K562 (cell line): ENCODE data around the gene PIK3C2G. TPM values are rescaled to one million over a fixed set of nuclear protein-coding genes. Genes with fewer than 3 reads are reported as not detected.

ENCODE experiments used
- ATAC-seq: fragments of 200-7000 bp; cut with Tn5 transposase; 3 replicates; pipeline ENCODE4 v1.9.1; 2020; ENCODE audit warnings: moderate library complexity
- BruUV-seq: library from RNA; stranded (reverse); fragments of 400-500 nt; replicated peaks from 2 replicates; lab custom pipeline; 2021; lab: Mats Ljungman, UMichigan
- CTCF ChIA-PET: fragments of 300-600 bp; formaldehyde crosslinking; extraction: SDS; loops from one replicate; lab custom pipeline; 2021; ENCODE audit warnings: low intra/inter-chr PET ratio; lab: Yijun Ruan, JAX
- POLR2A ChIA-PET: fragments of 300-600, 350-650 bp; sonication (Branson Sonifier 250); formaldehyde crosslinking; extraction: SDS; loops from one replicate; lab custom pipeline; 2021; ENCODE audit warnings: antibody characterized with exemption, inconsistent platforms; lab: Yijun Ruan, JAX
- DNase-seq, 4 experiments: peaks; one replicate each; pipeline versions ENCODE4 v3.0.0 to v3.0.0-alpha.2; 2011 to 2018; ENCODE audit warnings: low spot score in 3 of 4, mixed read lengths in 3 of 4; ENCODE audit errors: extremely low read depth in 1 of 4
- FAIRE-seq: peaks from 2 replicates; lab custom pipeline; 2011; peaks lifted over from hg19 to GRCh38; lab: Jason Lieb, UNC
- H2AFZ ChIP-seq: 2 replicates; pipeline ENCODE4 v1.6.0; 2011; ENCODE audit warnings: low read depth, low read length, control low read depth, inconsistent platforms
- H3K27ac ChIP-seq: fragments of 200-600 bp; 3 replicates; pipeline ENCODE4 v1.8.0; 2011; ENCODE audit warnings: low read depth, mild to moderate bottlenecking, control low read depth, inconsistent platforms, low read length, moderate library complexity, mixed read lengths; ENCODE audit errors: extremely low read depth
- H3K27me3 ChIP-seq, 2 experiments: fragments of 300-600 bp in 1 of 2; 2 replicates in 1 of 2; 3 replicates in 1 of 2; pipeline versions ENCODE4 v1.6.0 to v1.8.0; 2011; ENCODE audit warnings: inconsistent platforms in 2 of 2, low read length in 2 of 2, mild to moderate bottlenecking in 1 of 2, mixed read lengths in 1 of 2, moderate library complexity in 1 of 2; ENCODE audit not compliant: control insufficient read depth in 2 of 2, insufficient read depth in 2 of 2
- H3K36me3 ChIP-seq: fragments of 300-600 bp; 3 replicates; pipeline ENCODE4 v1.8.0; 2011; ENCODE audit warnings: mild to moderate bottlenecking, low read length, inconsistent platforms; ENCODE audit not compliant: control insufficient read depth, insufficient read depth
- H3K4me1 ChIP-seq, 2 experiments: fragments of 200-600 bp in 1 of 2; replicated peaks in 1 of 2; 2 replicates in 1 of 2; 3 replicates in 1 of 2; pipeline versions ENCODE4 v1.5.1 to v1.8.0; 2011; ENCODE audit warnings: inconsistent platforms in 2 of 2, low read length in 2 of 2, mild to moderate bottlenecking in 1 of 2, mixed read lengths in 1 of 2, moderate library complexity in 1 of 2; ENCODE audit not compliant: control insufficient read depth in 2 of 2, insufficient read depth in 2 of 2
- H3K4me2 ChIP-seq: 2 replicates; pipeline ENCODE4 v1.6.1; 2011; ENCODE audit warnings: low read length, control low read depth, inconsistent platforms, mixed read lengths; ENCODE audit not compliant: insufficient read depth
- H3K4me3 ChIP-seq: fragments of 200-600 bp; sonication (generic), shearing (Covaris generic); 2 replicates; pipeline ENCODE4 v1.5.1; 2016; ENCODE audit warnings: control low read depth, inconsistent platforms
- H3K79me2 ChIP-seq: fragments of 200-600 bp; 3 replicates; pipeline ENCODE4 v1.8.0; 2011; ENCODE audit warnings: low read length, inconsistent platforms; ENCODE audit not compliant: control insufficient read depth, insufficient read depth
- H3K9ac ChIP-seq, 2 experiments: 2 replicates each; pipeline versions ENCODE4 v1.6.0 to v1.6.1; 2011; ENCODE audit warnings: low read depth in 2 of 2, low read length in 2 of 2, control low read depth in 1 of 2, inconsistent platforms in 1 of 2, mild to moderate bottlenecking in 1 of 2, mixed read lengths in 1 of 2; ENCODE audit not compliant: insufficient read depth in 1 of 2
- H3K9me1 ChIP-seq: one replicate; pipeline ENCODE4 v1.6.0; 2011; ENCODE audit warnings: inconsistent platforms, mild to moderate bottlenecking, low read length, moderate library complexity; ENCODE audit not compliant: control insufficient read depth, insufficient read depth
- H3K9me3 ChIP-seq: replicated peaks from 2 replicates; pipeline ENCODE4 v1.5.1; 2011; ENCODE audit warnings: low read depth, low read length, inconsistent platforms; ENCODE audit not compliant: control insufficient read depth, insufficient read depth
- H4K20me1 ChIP-seq: replicated peaks from 2 replicates; pipeline ENCODE4 v1.6.1; 2011; ENCODE audit warnings: low read length, inconsistent platforms, mixed read lengths; ENCODE audit not compliant: control insufficient read depth, insufficient read depth
- TAF7 ChIP-seq: fragments of 450-650 bp; IDR thresholded peaks from 2 replicates; pipeline ENCODE4 v1.6.1; 2016; ENCODE audit warnings: missing genetic modification characterization, missing compliant biosample characterization
- TFE3 ChIP-seq: fragments of 450-650 bp; formaldehyde crosslinking; IDR thresholded peaks from 2 replicates; pipeline ENCODE4 v1.4.0; 2020; ENCODE audit warnings: mild to moderate bottlenecking, mixed read lengths
- WGBS: fragments of 100-300 bp; shearing (Covaris generic); methylation state at CpG from one replicate; pipeline ENCODE4 v1.1.6; 2016; ENCODE audit warnings: low coverage, mixed read lengths; ENCODE audit not compliant: insufficient coverage; ENCODE audit errors: missing lambda C conversion rate; 5-methylcytosine and 5-hydroxymethylcytosine counted together
- in situ Hi-C: fragments of 300-500 bp; cut with MboI; formaldehyde crosslinking; loops from 4 replicates; pipeline ENCODE4 v1.15.0; 2018; ENCODE audit warnings: inconsistent platforms, mixed read lengths
- intact Hi-C: fragments of 100-400 bp; cut with micrococcal nuclease; formaldehyde crosslinking; loops from 2 replicates; pipeline ENCODE4 v1.14.2; 2022
- polyA plus RNA-seq, 8 experiments: library from polyadenylated mRNA; depleted of rRNA in 4 of 8; stranded (reverse) in 5 of 8; unstranded in 3 of 8; fragments of >200 nt; fragmentation: Nextera tagmentation in 2 of 8; fragmentation: Illumina TruSeq in 1 of 8; extraction: Ambion mirVana in 2 of 8; extraction: Trizol in 1 of 8; gene quantifications; 2 replicates each; pipeline versions ENCODE4 v1.2.1 to v1.2.3, GENCODE V29; 2011 to 2014; ENCODE audit warnings: inconsistent platforms in 1 of 8, missing spikeins in 1 of 8
- total RNA-seq, 7 experiments: library from RNA; depleted of rRNA in 6 of 7; stranded (reverse); fragments of >200 nt in 6 of 7; fragmentation: Illumina TruSeq in 2 of 7; extraction: Trizol in 2 of 7; gene quantifications; 2 replicates each; pipeline versions ENCODE4 v1.2.1 to v1.2.3, GENCODE V29; 2011 to 2021; ENCODE audit warnings: low replicate concordance in 1 of 7

PIK3C2G gene
- total and polyA plus RNA-seq, 9 of the 15 experiments (the other 6 are each of a cell fraction or from before 2014, with no cell fraction given) = not detected

DNA sequence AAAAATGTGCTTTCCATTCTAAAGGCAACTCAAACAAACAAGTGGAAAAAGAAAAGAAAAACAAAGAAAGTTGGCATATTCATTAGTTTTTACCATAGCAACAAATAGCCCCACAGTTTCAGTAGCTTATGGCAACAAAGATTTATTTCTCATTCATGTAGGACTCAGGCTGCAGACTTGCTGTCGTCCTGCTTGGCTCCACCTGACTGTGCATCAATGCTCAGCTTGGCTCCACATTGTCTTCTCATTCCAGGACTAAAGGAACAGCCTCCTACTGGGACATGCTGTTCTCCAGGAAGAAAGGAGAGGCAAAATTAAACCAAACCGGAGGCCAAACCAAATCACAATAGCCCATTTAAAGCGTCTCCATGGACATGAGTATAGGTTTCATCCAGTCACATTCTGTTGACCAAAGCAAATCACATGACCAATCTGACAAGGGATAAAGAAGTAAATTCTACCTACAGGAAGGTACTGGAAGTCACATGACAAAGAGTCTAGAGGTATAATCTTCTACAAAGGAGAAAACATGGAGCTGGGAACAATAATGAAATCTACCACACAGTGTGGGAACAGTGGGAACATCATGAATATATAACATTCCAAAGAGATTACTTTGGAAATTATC lies 222.5 kb downstream of the PIK3C2G start:
- Histone ChIP-seq H2AFZ (no peak overlapping the region), H3K4me2 (no peak overlapping the region)
- POLR2A ChIA-PET = no interaction called here

More for the DNA sequence above, 222.5 kb downstream of the PIK3C2G start:
- ATAC-seq (no peak), DNase-seq (no peak), FAIRE-seq (no peak)
- Histone ChIP-seq H3K27me3 (no peaks in the 10 kb centered on the region), H3K79me2 (no peaks in the 10 kb centered on the region), H3K9me1 (no peaks in the 10 kb centered on the region), H3K36me3 (no peaks in the 10 kb centered on the region), H3K4me1 (no peaks in the 10 kb centered on the region), H3K9me3 (no peaks in the 10 kb centered on the region), H4K20me1 (no peaks in the 10 kb centered on the region), H3K27ac (no peak overlapping the region), H3K9ac (no peak overlapping the region), H3K4me3 (no peak overlapping the region)
- WGBS = 0% methylated on average over 2 of the region's 3 CpGs
- CTCF ChIA-PET = no interaction called here
- in situ Hi-C loops = no loop called here
- TF ChIP-seq TFE3 (CRISPR knock-in tag) = peak; percentile 21; the same call in 1 of the 2 replicates
- TF ChIP-seq TAF7 = no peak
- intact Hi-C loops = no loop called here
- no TSS peak for BruUV-seq
